ENCODE results near the gene KCTD14.
"Not testable (repeated sequence)": the region's sequence is repeated elsewhere in the genome, so short reads cannot be mapped to it uniquely, and the experiment has no call there.

Gene KCTD14

GRCh38 chr11:78022397-78023396 lies at the start of gene KCTD14:
Gene KCTD14 (minus strand): TSS chr11:78023276. CDS start chr11:78023249, 27 bp downstream.
- peak; percentile 92 for DNase-seq (ENCODE audit: low spot score)

GRCh38 chr11:78072455-78072854 lies 49.4 kb upstream of the KCTD14 start:
- DNase-seq (ENCODE audit: low spot score): no peak

- DNase-seq (ENCODE audit: low spot score): no peak
Measured at GRCh38 chr11:78071717-78072116, 48.6 kb upstream of the KCTD14 start.

DNA sequence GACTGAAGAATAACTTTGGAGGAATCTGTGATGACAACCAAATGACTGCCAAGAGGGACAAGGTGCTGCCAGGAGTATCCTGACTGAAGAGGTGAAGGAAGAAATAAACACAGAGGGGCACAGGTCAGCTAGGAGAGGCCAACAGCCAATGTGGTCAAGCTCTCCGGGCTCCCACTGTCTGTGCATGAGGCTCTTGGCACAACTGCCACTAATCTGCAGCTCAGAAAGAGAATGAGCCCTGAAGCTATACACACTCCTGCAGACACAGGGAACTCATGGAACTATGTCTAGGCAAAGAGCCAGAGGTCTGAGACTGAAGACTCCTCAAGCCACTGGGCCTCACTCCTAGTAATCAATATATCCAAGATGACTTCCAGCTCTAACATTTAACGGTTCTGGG lies 47.5 kb upstream of the KCTD14 start:
- DNase-seq (ENCODE audit: low spot score): no peak

DNA sequence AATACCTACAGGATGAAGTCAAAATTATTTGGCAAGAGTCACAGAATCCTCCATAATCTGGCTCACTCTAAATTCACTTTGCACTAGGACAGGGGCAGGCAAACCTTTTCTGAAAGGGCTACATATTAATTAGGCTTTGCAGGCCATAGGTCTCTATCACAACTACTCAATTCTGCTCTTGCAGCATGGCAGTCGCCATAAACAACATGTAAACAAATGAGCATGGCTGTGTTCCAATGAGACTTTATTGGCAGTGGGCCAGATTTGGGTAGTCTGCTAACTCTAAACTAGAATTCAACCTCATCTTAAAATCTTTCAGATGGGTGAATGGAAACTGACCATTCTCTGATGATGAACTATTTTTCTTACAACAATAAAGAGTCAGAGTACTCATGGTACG lies 46.4 kb upstream of the KCTD14 start:
- DNase-seq (ENCODE audit: low spot score): no peak

GRCh38 chr11:78067704-78068103 lies 44.6 kb upstream of the KCTD14 start:
- no peak for DNase-seq (ENCODE audit: low spot score)

DNA sequence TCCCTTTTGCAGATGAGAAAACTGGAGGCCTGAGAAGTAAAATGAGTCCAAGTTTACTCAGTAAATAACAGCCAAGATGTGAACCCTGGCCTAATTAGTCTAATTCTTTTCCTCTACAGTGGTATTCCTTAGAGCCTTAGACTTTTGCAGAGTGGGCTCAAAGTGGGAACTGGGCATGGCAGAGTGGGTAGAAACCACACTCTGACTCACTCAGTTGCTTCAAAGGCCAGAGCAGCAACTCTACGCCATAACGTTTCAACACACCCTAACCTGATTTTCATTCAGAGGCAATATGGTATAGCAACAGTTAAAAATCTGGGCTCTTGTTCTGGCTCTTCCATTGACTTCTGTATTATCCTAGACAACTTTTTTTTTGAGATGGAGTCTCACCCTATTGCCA lies 43.4 kb upstream of the KCTD14 start:
- DNase-seq (ENCODE audit: low spot score): no peak

GRCh38 chr11:78065203-78065602 lies 42.1 kb upstream of the KCTD14 start:
- DNase-seq (ENCODE audit: low spot score): no peak

DNA sequence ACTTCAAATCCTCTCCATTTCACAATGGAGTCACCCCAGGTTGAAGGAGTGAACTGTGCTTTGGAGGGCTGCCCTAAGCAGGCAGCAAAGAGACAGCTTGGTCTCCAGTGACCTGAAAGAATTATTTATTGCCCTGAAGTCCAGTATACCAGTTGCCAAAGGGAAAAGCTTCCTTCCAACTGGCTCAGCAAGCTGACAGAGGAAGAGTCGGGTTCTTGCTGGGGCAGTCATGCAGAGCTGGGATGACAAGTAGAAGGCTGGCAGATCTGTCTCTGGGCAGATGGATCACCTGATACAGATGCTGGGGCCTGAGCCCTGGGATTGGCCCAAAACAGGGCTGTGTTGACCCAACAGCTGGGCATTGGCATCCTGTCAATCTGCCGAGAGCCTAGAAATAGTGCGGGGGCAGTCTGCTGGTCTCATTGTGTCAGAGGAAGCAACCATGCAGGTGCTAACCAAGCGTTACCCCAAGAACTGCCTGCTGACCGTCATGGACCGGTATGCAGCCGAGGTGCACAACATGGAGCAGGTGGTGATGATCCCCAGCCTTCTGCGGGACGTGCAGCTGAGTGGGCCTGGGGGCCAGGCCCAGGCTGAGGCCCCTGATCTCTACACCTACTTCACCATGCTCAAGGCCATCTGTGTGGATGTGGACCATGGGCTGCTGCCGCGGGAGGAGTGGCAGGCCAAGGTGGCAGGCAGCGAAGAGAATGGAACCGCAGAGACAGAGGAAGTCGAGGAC lies 40.5 kb upstream of the KCTD14 start, which contains the start of gene THRSP:
Gene THRSP (plus strand): TSS at position 422 of the 742 bp plus-strand sequence. CDS start 21 bp downstream, at position 443.
- DNase-seq (ENCODE audit: low spot score): peak; percentile 96

DNA sequence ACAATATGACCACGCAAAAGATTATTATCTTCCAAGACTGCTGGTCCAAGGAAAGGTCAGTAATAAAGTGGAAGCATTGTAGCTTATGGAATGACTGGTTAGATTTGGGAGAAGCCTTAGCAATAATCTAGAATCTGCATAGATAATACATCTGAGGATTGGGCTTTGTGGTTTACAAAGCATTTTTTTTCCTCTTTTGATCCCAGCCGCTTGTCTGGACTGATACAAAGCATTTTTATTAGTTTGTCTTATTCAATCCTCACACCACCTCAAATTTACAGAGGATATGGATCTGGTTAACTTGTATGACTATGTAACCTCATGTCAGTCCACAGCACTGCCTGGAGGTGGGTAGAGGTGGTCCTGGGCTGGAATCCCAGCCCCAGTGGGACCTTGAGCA lies 39.6 kb upstream of the KCTD14 start:
- DNase-seq (ENCODE audit: low spot score): no peak

- DNase-seq (ENCODE audit: low spot score): no peak
Measured at GRCh38 chr11:78061921-78062311, 38.8 kb upstream of the KCTD14 start.

GRCh38 chr11:78061088-78061920 lies 38.2 kb upstream of the KCTD14 start:
- peak; percentile 85 for DNase-seq (ENCODE audit: low spot score)

DNA sequence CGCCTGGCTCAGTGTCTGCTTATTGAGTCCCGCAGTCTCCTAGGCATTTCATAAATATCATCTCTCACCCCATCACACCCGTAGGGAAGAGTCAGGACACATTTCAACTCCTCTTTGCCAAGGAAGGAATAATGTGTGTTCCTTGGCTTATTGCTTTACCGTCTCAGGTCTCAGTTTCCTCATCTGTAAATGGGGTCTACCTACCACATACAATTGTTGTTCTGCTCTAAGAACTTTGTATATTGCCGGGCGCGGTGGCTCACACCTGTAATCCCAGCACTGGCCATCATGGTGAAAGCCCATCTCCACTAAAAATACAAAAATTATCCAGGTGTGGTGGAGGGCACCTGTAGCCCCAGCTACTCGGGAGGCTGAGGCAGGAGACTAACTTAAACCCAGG lies 37.5 kb upstream of the KCTD14 start:
- no peak for DNase-seq (ENCODE audit: low spot score)

DNA sequence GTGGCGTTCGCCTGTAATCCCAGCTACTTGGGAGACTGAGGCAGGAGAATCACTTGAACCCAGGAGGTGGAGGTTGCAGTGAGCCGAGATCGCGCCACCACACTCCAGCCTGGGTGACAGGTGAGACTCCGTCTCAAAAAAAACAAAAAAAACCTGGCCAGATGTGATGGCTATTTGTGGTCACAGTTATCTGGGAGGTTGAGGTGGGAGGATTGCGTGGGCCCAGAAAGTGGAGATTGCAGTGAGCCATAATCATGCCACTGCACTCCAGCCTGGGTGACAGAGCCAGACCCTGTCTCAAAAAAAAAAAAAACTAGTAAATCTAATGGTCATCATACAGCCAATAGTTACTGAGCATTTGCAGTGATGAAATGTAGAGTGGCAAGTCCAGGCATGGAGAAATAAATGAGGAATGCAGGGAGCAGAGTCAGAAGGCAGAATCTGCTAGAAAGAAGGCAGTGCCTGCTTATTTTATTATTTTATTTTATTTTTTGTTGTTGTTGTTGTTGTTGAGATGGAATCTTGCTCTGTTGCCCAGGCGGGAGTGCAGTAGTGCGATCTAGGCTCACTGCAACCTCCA lies 36.8 kb upstream of the KCTD14 start:
- not testable (repeated sequence) for DNase-seq (ENCODE audit: low spot score)

DNA sequence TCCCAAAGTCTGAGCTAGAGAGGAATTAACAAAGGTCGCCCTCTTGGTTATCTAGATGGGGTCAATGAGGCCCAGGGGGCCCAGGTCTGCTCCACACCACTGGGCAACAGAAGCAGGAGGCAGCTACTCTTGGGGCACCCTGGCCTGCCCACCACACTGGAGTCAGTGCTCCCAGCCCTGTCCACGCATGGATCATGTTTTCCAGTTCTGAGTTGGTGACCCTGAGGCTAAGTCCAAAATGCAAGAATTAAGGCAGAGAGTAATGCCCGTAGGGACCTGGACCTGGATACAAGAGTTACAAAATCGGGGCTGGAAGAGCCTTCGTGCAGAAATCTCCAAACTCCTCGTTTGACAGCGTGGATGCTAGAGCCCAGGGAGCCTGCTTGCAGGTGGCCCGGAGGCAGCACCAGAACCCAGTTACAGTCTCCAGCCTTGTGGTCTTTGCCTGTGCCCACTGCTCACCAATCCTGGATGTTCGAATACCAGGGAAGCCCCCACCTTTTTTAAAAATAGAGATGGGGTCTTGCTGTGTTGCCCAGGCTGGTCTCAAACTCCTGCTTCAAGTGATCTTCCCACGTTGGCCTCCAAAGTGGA lies 34.5 kb upstream of the KCTD14 start:
- DNase-seq (ENCODE audit: low spot score): no peak

- no peak for DNase-seq (ENCODE audit: low spot score)
Measured at GRCh38 chr11:78056093-78056492, 33.0 kb upstream of the KCTD14 start.

GRCh38 chr11:78054971-78055370 lies 31.9 kb upstream of the KCTD14 start:
- DNase-seq (ENCODE audit: low spot score): no peak

GRCh38 chr11:78050964-78051831 lies 28.1 kb upstream of the KCTD14 start:
- DNase-seq (ENCODE audit: low spot score): no peak

DNA sequence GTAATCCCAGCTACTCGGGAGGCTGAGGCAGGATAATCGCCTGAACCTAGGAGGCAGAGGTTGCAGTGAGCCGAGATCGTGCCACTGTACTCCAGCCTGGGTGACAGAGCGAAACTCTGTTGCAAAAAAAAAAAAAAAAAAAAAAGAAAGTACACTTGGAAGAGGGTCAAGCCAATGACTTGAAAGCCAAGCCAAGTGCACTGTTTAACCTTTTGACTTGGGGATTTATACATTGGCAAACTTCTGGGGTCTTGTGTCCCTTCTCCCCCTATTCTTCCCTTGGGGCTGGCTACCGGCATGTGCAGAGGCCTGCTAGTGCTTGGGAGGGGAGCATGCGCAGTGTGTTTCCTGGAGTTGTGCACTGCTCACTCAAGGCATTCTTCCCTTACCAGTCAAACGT lies 26.3 kb upstream of the KCTD14 start:
- no peak for DNase-seq (ENCODE audit: low spot score)

GRCh38 chr11:78048561-78048960 lies 25.5 kb upstream of the KCTD14 start:
- no peak for DNase-seq (ENCODE audit: low spot score)

Measured in cerebellar cortex (tissue), 1 donor.